Fibroblast of upper back skin (primary cell): ENCODE data around the gene GAB1.
A peak's percentile ranks its signal among the peaks of the same experiment; 100 is the strongest.

Experiments
- DNase-seq: peaks from one replicate; pipeline ENCODE4 v3.0.0-alpha.2; 2013

The GAB1 gene

GRCh38 chr4:143359644-143360193, 23.0 kb downstream of the GAB1 start:
- DNase-seq = no peak

DNA sequence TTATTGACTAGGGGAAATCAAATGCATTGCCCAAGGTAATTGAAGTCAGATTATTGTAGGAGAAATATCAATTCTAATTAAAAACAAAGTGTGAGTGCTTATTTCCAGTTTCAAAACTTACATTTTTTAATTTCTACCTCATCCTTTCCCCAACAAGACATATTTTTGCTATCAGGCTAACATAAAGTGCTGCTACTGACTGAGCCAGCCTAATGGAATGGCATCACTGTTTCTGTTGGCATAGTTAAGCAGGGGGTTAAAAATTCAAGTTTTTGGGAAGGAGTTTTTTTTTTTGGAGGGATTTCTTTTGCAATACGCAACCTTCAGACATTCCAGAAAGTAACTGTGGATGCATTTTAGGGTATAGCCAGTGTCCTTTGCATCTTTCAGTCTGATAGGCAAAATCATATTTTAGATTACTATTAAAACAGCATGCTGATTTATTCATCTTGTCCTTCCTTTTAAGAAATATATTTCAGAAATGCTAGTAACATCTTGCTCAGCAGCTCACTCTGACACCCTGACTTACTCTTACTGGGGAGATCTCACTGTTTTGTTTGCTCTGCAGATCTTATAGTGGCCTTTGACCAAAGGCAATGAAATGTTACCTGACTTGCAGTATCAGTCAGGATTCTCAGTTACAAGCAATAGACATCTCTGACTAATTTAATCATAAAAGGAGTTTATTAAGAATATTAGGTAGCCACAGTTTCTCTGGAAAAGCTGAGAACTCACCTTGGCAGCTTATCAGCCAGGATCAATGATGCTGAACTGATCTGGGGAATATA, 24.4 kb downstream of the GAB1 start:
- peak; percentile 25 for DNase-seq

DNA sequence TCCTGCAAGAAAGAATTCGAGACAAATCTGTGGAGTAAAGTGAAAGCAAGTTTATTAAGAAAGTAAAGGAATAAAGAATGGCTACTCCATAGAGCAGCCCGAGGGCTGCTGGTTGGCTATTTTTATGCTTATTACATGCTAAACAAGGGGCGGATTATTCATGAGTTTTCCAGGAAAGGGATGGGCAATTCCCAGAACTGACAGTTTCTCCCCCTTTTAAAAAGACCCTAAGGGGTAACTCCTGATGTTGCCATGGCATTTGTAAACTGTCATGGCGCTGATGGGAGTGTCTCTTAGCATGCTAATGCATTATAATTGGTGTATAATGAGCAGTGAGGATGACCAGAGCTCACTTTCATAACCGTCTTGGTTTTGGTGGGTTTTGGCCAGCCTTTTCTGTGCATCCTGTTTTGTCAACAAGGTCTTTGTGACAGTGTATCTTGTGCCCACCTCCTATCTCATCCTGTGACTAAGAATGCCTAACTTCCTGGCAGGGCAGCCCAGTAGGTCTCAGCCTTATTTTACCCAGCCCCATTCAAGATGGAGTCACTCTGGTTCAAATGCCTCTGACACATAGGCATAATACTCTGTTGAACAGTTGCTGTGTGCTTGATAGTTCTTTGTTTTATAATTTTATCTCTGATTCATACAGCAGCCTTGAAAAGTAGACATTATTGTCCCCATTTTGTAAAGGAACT, 25.8 kb downstream of the GAB1 start:
- no peak for DNase-seq

GRCh38 chr4:143363332-143363731, 26.7 kb downstream of the GAB1 start:
- no peak for DNase-seq

DNA sequence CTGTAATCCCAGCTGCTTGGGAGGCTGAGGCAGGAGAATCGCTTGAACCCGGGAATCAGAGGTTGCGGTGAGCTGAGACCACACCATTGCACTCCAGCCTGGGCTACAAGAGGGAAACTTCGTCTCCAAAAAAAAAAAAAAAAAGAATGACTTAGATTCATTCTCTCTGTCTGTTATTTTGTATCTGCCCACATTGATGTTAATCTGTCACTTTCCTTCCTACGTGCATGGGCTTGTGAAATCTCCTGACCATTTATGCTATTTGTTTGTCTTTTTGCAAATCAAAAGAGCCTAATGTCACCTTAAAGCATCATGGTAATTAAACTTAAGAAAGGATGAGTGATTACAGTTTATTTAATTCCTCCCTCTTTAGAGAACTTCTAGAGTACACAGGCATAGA, 27.4 kb downstream of the GAB1 start:
- no peak for DNase-seq

- DNase-seq = no peak
Measured at GRCh38 chr4:143367863-143368262, 31.2 kb downstream of the GAB1 start.

DNA sequence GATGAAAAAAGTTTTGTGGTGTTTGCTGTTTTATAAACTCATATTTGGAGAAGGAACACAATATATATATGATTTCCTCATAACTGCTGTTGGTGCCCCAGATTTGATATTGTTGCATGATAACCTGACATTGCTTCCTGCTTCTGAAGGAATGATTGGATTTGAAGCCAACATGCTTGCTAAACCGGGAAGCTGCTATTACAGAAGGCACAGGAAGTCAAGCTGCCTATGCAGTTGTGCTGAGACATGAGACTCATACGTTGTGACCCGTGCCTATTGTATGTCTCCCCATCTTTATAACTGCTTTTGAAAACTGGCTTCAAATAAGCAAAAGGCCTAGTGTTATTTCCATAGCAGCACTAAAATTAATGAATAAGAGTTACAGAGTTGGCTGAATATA, 32.9 kb downstream of the GAB1 start:
- DNase-seq = no peak

DNA sequence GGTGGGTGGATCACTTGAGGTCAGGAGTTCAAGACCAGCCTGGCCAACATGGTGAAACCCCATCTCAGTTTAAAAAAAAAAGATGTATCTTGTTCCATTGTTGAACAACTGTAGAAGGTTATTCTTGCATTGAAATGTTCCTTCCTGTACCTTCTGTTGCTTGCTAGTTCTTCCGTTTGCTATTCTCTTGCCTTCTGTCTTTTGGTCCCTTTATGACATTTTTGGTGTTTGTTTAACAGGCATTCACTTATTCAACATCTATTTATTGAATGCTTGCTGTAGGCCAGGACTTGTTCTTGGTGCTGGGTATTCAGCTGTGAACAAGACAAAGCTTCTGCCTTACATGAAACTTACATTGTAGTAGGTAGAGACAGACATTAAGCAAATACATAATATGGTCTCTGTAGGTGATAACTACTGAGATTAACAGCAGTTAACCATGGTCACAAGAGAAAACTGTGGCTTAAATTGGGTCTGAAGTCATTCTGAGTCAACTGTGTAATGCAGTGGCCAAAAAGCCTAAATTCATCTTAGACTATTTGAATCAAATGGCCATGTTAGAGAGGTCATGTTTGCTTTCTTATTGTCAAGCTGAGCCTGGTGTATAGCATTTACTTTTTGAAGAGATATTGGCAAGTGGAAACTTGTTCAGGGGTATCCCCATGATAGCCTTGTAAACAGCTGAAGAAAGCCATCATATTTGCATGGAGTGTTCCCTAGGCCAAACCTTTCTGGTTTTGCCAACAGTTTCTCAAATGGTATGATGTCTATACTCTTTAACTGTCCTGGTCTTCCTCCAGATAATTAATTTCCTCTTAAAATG, 35.6 kb downstream of the GAB1 start:
- DNase-seq = no peak

- DNase-seq = no peak
Measured at GRCh38 chr4:143374255-143374654, 37.6 kb downstream of the GAB1 start.

DNA sequence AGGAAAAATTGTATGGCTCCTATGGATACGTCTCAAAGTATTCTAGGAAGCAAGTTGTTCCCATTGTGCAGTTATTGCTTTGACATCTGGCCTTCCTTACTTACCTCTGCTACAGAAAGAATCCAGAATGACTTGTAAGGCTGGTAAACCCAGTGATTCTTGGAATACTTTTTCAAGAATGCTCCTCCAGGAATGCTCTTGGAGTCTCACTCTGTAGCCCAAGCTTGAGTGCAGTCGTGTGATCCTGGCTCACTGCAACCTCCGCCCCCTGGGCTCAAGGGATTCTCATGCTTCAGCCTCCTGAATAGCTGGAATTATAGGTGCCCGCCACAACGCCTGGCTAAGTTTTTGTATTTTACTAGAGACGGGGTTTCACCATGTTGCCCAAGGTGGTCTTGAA, 38.1 kb downstream of the GAB1 start:
- DNase-seq = no peak

- no peak for DNase-seq
Measured at GRCh38 chr4:143375326-143376073, 38.8 kb downstream of the GAB1 start.

- DNase-seq = no peak
Measured at GRCh38 chr4:143377611-143378099, 41.0 kb downstream of the GAB1 start.

- peak; percentile 21 for DNase-seq
Measured at GRCh38 chr4:143380629-143381028, 44.0 kb downstream of the GAB1 start.

GRCh38 chr4:143381189-143382118, 44.8 kb downstream of the GAB1 start:
- DNase-seq = peak; percentile 88

- no peak for DNase-seq
Measured at GRCh38 chr4:143382596-143382995, 45.9 kb downstream of the GAB1 start.

- no peak for DNase-seq
Measured at GRCh38 chr4:143383005-143383574, 46.4 kb downstream of the GAB1 start.

GRCh38 chr4:143384381-143384994, 47.8 kb downstream of the GAB1 start:
- DNase-seq = no peak

DNA sequence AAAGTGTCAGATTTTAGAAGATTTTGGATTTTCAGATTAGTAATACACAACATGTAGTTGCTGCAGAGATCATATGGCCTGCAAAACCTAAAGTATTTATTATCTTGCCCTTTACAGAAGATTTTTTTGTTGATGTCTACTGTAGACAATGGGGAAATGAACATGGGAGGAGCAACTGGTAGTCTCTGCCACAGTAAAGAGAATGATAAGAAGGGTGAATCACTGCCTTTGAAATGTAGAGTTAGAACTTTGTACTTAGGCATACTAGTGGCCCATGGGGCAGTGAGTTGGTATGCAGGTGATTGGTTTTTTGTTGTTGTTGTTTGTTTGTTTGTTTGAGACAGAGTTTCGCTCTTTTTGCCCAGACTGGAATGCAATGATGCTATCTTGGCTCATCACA, 50.1 kb downstream of the GAB1 start:
- DNase-seq = no peak

GRCh38 chr4:143389579-143390195, 53.0 kb downstream of the GAB1 start:
- DNase-seq = peak; percentile 23

GRCh38 chr4:143390764-143391163, 54.1 kb downstream of the GAB1 start:
- DNase-seq = no peak
